ENCODE results near the gene MRGPRG.

The MRGPRG gene

DNA sequence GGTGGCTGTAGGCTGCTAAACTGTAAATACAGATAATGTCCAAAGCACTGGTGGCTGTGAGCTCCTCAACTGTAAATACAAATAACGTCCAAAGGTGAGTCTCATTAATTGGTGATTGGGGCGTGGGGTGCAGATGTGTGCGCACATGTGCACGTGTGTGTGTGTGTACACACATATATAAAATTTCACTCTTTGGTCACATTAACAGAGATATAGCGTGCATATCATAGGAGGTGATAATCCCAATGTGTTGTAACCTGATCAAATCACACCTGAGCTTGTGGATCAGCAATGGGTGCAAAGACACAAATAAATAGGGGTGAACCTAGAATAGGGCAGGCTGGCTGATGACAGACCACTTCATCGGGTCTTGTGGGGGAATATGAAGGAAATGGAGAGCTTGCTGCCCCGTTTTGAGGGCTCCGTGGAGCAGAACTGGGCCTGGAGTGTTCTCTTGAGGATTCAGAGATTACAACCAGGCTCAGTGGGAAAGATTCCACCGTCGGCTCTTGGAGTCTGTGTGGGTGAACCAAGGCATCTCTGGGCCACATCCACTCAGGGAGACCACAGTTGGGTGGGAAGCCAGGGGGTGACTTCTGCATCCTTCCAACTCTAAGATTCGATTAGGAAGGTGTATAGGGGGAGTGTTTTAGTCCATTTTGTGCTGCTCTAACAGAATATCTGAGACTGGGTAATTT, 28.6 kb downstream of the MRGPRG start:
- H3K4me1 ChIP-seq (ENCODE audit: insufficient read depth, low read length), result no peaks in the 10 kb centered on the region
- no peak overlapping the region for H3K4me3 ChIP-seq (ENCODE audit: low read depth in 1 of 2, low read length in 2 of 2)
- no peaks in the 10 kb centered on the region for H3K36me3 ChIP-seq (ENCODE audit: insufficient read depth, low read length)
- H3K9ac ChIP-seq (ENCODE audit: low read depth, low read length), result no peak overlapping the region
- ATAC-seq (ENCODE audit: insufficient read depth, low read depth) (no peak), DNase-seq (no peak)
- no peaks in the 10 kb centered on the region for H4K20me1 ChIP-seq (ENCODE audit: insufficient read depth, low read length)
- no peak for TF ChIP-seq CTCF (IDR thresholded peaks at IDR 0.05; ENCODE audit: borderline replicate concordance, extremely low read depth, low read length, poor library complexity, severe bottlenecking)
- TF ChIP-seq EZH2 (IDR thresholded peaks at IDR 0.05; ENCODE audit: borderline replicate concordance, low read depth, low read length, severe bottlenecking), result no peak
- no peak overlapping the region for H3K4me2 ChIP-seq (ENCODE audit: insufficient read depth, low read length)
- no peaks in the 10 kb centered on the region for H3K9me3 ChIP-seq (ENCODE audit: insufficient read depth, low read length, severe bottlenecking)
- H2AFZ ChIP-seq (ENCODE audit: low read depth, low read length), result no peak overlapping the region
- H3K27me3 ChIP-seq (ENCODE audit: insufficient read depth, low read length, poor library complexity), result no peaks in the 10 kb centered on the region
- no peaks in the 10 kb centered on the region for H3K79me2 ChIP-seq (ENCODE audit: insufficient read depth, low read length)
- no peak overlapping the region for H3K27ac ChIP-seq (ENCODE audit: low read length)

DNA sequence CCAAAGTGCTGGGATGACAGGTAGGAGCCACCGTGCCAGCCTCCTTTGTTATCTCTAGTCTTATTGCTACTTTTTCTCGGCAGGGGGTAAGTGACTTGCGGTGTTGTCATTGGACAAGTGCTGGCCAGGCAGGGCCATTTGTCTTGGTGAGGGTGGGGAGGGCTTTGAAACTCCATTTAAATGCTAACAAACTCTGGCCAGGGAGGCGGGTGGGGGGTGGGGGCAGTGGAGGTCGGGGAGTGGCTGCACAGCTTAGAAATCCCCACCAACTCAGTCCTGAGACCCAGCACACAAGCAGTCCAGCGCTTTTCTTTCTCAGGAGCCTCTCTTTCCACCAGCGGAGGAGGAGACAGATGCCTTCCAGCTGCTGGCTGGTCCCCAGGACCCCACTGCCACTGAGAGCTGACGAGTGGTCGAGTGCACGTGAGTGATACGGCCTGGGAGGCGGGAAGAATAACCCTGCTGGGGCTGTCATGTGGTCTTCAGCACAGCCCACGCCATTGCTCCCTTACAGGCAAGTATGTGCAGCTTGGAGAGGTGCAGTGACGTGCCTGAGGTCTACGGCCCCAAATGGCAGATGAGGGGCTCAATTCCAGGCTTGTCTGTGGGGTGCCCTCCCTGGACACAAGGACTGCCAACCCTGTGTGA, 29.3 kb downstream of the MRGPRG start:
- Histone ChIP-seq H3K4me1 (ENCODE audit: insufficient read depth, low read length) (no peaks in the 10 kb centered on the region), H3K79me2 (ENCODE audit: insufficient read depth, low read length) (no peaks in the 10 kb centered on the region), H3K9ac (ENCODE audit: low read depth, low read length) (no peak overlapping the region), H4K20me1 (ENCODE audit: insufficient read depth, low read length) (no peaks in the 10 kb centered on the region), H2AFZ (ENCODE audit: low read depth, low read length) (no peak overlapping the region), H3K27ac (ENCODE audit: low read length) (no peak overlapping the region), H3K9me3 (ENCODE audit: insufficient read depth, low read length, severe bottlenecking) (no peaks in the 10 kb centered on the region), H3K4me2 (ENCODE audit: insufficient read depth, low read length) (no peak overlapping the region), H3K27me3 (ENCODE audit: insufficient read depth, low read length, poor library complexity) (no peaks in the 10 kb centered on the region), H3K4me3 (ENCODE audit: low read depth in 1 of 2, low read length in 2 of 2) (no peak overlapping the region), H3K36me3 (ENCODE audit: insufficient read depth, low read length) (no peaks in the 10 kb centered on the region)
- DNase-seq (no peak), ATAC-seq (ENCODE audit: insufficient read depth, low read depth) (no peak)
- TF ChIP-seq CTCF (IDR thresholded peaks at IDR 0.05; ENCODE audit: borderline replicate concordance, extremely low read depth, low read length, poor library complexity, severe bottlenecking), result no peak
- TF ChIP-seq EZH2 (IDR thresholded peaks at IDR 0.05; ENCODE audit: borderline replicate concordance, low read depth, low read length, severe bottlenecking), result no peak

DNA sequence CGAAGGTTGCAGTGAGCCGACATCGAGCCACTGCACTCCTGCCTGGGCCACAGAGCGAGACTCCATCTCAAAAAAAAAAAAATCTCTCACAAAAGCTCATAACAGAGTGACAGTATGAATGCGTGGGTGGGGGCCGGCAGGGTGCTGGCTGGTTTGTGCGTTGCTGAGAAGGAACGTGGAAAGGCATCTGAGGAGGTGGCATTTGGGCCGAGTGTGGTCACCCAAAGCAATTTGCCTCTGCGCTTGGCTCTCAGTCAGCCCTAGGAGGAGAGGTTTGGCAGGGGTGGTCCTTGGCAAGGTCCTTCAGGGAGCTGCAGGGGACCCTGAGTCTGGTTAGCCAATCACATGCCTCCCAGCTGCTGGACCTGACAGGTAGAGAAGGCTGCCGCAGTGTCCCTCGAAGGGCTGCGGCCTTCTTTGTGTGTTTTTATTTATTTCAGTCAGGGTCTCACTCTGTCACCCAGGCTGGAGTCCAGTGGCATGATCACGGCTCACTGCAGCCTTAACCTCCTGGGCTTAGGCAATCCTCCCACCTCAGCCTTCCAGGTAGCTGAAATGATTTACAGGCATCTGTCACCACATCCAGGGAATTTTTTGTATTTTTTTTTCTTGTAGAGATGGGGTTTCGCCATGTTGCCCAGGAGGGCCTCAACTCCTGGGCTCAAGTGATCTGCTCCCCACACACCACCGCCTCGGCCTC, 30.0 kb downstream of the MRGPRG start:
- H3K4me3 ChIP-seq (ENCODE audit: low read depth in 1 of 2, low read length in 2 of 2), result no peak overlapping the region
- H3K9me3 ChIP-seq (ENCODE audit: insufficient read depth, low read length, severe bottlenecking), result no peaks in the 10 kb centered on the region
- no peaks in the 10 kb centered on the region for H3K36me3 ChIP-seq (ENCODE audit: insufficient read depth, low read length)
- no peak overlapping the region for H3K4me2 ChIP-seq (ENCODE audit: insufficient read depth, low read length)
- no peak overlapping the region for H3K9ac ChIP-seq (ENCODE audit: low read depth, low read length)
- H4K20me1 ChIP-seq (ENCODE audit: insufficient read depth, low read length), result no peaks in the 10 kb centered on the region
- no peaks in the 10 kb centered on the region for H3K4me1 ChIP-seq (ENCODE audit: insufficient read depth, low read length)
- no peaks in the 10 kb centered on the region for H3K27me3 ChIP-seq (ENCODE audit: insufficient read depth, low read length, poor library complexity)
- no peak for TF ChIP-seq CTCF (IDR thresholded peaks at IDR 0.05; ENCODE audit: borderline replicate concordance, extremely low read depth, low read length, poor library complexity, severe bottlenecking)
- TF ChIP-seq EZH2 (IDR thresholded peaks at IDR 0.05; ENCODE audit: borderline replicate concordance, low read depth, low read length, severe bottlenecking), result no peak
- no peak overlapping the region for H2AFZ ChIP-seq (ENCODE audit: low read depth, low read length)
- no peak for DNase-seq
- no peaks in the 10 kb centered on the region for H3K79me2 ChIP-seq (ENCODE audit: insufficient read depth, low read length)
- H3K27ac ChIP-seq (ENCODE audit: low read length), result no peak overlapping the region
- ATAC-seq (ENCODE audit: insufficient read depth, low read depth), result no peak
